Measurements from ENCODE around the gene ANO10.

The ANO10 gene

DNA sequence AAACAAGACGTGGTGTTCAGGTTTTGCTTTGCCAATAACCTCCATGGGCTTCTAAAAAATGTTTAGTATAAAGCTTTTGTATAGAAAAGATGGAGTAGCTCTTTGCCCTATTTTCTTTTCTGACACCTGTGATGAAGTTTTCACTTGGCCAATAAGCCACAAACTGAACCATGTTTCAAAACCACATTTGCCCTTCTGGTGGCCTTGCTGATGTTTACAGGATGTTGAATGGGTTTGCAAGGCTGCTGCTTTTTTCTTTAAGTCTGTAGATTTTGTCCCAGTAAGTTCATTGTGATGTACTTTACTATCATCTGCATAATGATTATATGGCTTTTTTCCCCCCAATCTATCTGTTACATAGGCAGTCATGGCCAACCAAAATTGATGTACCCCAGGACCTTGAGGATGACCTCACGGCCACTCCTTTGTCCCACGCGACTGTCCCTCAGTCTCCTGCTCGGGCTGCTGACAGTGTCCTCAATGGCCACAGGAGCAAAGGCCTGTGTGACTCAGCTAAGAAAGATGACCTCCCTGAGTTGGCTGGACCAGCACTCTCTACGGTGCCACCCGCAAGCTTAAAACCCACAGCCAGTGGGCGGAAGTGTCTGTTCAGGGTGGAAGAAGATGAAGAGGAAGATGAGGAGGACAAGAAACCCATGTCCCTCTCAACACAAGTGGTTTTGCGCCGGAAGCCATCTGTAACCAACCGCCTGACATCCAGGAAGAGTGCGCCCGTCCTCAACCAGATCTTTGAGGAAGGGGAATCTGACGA, 274.6 kb downstream of the ANO10 start:
- DNase-seq (ENCODE audit: low spot score): no peak

DNA sequence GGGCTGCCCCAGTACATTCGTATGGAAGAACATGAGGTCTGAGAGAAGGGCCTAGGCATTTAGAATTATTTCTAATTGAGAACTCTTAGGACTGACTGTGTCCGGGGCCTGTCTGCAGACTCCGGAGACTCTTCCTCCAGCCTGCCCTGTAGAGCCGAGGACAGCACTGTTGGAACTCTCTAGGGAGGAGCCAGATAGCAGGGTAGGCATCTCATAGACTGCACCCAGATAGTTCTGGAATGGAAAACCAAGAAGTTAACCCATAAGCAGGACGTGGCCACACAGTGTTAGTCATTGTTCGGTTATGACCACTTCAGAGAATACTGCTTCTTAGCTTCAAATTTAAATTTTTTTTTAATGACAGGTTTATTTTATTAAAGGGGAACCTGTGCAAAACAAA, 275.9 kb downstream of the ANO10 start:
- no peak for DNase-seq (ENCODE audit: low spot score)

DNA sequence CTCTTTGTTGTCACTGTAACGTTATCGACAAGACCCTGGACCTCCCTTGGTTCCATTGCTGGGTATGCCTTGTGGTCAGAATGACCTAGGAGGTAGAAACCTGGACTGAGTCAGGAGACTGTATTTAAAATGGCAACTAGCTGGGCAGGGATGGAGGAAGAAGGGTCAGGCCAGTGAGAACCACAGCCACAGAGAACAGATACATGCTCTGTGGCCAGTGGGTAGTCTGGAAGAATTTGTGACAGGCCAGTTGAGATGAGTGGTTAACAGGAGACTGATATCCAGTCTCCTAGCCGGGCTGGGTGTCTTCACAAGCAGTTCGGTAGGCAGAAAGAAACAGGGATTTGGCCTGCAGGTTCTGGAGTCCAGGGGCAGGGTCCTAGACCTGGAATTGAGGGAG, 276.6 kb downstream of the ANO10 start:
- DNase-seq (ENCODE audit: low spot score): no peak

DNA sequence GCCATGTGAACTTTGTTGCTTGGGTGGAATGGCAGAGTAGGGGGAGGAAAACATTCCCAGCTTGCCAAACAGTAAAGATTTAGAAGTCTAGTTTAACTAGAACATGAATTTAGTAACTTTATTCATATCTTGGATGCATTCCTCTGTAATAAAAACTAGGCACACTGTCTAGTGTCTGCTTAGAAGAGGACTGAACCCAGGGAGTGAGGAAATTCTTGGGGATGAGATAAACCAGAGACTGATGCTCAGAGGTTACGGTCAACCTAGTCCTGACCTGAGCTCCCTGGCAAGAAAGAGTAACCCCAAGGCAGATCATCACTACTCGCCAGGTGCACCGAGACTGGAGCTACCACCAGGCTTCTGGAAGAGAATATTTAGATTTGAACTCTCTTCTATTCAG, 277.3 kb downstream of the ANO10 start:
- DNase-seq (ENCODE audit: low spot score): no peak

DNA sequence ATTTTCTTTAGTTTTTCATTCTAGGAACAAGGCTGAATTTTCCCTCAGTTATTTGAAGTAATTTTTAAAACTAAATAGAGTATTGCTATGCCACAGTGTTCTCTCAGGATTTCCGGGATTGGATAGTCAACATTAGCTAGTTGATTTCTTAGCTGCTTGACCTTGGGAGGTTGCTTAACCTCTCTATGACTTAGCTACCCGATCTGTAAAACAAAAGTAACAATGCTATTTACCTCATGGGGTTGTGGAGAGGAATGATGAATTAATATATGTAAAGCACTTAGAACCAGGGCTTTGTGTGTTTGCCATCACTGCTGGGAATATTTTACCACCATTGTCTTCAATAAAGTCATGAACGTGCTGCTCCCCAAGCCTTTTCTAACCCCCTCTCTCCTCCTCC, 278.0 kb downstream of the ANO10 start:
- no peak for DNase-seq (ENCODE audit: low spot score)

DNA sequence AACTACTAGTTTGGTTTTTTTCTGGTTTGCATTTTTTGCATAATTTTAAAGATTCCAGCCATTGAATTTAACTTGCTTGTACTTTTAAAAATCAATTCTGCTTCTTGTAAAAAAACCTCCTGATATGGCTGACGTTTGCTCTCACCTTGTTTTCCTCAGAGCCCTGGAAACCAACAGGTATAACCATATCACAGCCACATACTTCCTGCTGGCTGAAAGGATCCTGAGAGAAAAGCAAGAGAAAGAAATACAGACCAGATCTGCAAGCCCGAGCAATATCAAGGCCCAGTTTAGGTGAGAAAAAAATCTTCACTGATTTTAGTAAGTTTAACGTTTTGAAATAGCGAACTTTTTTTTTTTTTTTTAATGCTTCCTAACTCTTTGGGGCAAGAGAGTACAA, 278.6 kb downstream of the ANO10 start:
- no peak for DNase-seq (ENCODE audit: low spot score)

DNA sequence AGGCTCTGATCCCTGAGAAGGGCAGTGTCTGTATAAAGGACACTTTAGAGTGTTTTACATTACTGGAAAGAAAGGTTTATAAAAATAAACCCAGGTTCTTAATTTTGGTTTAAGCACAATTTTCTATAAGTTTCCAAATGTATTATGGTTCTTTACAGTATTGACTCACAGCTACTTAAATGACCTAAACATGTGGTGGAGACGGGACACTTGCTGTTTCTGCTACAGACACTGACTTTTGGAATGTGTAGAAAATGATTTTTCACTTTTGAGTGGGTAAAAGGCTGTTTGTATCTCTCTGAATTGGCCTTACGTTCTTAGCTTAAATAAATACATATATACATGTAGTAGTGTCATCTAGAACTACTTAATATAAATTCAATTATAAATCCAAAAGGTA, 280.0 kb downstream of the ANO10 start:
- no peak for DNase-seq (ENCODE audit: low spot score)

DNA sequence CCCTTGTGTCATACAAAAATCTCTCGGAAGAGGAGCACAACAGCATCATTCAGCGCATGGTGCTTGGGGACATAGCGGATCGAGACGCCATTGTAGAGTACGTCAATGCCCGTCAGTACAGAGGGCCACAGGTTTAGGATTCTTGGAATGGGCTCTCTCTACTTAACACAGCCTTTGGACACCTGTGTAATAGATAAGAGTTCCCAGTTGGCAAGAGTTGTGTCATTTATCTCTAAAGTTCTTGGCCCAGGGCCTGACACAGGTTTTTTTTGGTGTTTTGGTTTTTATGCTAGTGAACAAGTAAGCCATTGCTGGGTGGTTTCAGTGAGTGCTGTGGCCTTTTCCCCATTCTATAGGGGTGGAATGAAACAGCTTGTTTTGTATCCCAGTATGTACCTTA, 281.4 kb downstream of the ANO10 start:
- DNase-seq (ENCODE audit: low spot score): no peak

DNA sequence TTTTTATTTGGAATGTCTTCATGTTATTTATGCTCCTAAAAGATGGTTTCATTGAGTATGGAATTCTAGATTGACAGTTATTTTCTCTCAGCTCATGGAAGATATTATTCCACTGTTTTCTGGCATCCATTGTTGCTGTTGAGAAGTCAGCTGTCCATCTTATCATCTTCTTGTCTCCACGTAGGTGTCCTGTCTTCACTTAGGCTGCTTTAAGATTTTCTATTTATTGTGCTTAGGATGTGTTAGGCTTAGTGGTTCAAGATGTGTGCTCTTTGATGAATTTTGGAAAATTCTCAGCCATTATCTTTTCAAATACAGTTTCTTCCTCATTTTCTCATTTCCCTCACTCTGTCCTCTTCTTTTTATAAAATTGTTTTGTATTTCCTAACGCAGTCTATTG, 283.5 kb downstream of the ANO10 start:
- DNase-seq (ENCODE audit: low spot score): no peak

DNA sequence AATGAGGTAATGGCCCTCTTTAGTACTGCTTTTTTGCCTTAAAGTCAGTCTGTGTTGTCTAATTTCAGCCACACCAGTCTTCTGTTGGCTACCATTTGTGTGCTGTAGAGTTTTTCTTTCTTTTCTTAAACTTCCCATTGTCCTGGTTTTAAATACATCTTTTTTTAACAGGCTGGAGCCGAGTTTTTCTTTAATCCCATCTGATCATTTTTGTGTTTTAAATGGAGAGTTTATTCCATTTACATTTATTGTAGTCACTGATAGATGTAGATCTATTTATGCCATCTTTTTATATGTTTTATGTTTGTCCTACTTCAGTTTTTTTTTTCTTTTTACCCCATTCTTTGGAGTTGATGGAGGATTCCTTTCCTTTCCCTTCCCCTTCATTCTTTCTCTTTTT, 286.0 kb downstream of the ANO10 start:
- DNase-seq (ENCODE audit: low spot score): no peak

DNA sequence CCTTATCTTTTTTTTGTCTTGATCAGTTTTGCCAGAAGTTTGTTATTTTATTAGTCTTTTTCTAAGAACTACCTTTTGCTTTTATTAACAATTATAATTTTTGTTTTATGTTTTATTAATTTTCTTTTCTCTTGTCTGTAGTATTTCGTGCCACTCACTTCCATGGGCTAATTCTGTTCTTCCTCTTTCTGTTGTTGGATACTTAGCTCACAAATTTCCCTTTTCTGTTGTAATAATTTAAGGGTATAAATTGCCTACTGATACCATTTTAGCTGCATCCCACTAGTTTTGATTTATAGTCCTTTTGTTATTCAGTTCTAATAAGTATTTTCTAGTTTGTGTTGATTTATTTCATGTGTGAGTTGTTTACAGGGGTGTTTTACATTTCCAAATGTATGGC, 286.8 kb downstream of the ANO10 start:
- no peak for DNase-seq (ENCODE audit: low spot score)

DNA sequence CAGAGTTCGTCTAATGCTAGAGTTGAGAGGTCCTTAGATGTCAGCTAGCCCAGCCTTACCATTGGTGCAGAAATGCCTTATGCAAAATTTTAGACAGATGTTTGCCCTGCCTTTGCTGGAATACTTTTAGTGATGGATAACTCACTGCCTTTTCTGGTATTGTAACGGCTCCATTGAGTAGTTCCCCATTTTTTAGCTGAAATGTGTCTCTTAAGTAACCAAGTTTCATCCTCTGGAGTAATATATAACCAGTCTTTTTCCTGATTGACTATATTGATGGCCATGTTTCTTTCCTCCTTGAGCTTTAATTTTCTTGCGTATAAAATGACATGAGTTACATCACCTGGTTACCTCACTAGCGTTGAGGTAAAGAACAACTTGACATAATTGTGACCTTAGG, 290.4 kb downstream of the ANO10 start:
- no peak for DNase-seq (ENCODE audit: low spot score)

DNA sequence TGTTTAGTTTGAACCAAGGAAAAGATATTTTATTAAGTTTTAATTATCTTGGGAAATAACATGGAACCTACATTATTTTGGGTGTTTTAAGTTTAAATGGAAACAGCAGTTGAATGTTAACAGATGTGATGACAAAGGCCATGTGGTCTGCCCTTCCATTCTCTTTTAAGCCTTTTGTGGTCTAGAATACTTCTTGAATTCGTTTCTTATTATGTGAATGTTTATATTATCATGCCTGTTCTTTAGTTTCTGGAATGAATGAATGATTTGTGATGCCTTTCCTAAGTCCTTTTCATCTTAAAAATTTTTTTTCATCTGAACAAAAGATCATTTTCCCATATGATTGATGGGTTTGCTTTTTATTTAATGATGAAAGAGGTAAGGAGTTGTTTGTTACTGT, 290.8 kb downstream of the ANO10 start:
- DNase-seq (ENCODE audit: low spot score): no peak

DNA sequence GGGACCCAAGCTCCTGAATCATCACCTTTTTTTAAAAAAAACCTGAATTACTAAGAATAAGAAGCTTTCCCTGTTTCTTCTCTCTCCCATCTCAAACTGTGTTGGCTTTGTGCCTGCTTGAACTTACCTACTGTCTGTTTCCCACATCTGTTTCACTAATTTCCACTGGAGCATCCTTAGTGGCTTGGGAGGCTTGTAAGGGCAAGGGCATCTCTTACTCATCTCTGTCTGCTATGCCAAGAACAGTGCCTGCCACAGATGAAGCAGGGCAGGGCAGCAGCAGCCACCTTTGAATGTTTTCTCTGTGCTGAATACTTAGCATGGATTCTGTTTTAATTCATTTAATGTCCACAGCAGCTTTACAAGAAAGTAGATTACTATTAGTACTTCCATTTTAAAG, 293.2 kb downstream of the ANO10 start:
- DNase-seq (ENCODE audit: low spot score): no peak

DNA sequence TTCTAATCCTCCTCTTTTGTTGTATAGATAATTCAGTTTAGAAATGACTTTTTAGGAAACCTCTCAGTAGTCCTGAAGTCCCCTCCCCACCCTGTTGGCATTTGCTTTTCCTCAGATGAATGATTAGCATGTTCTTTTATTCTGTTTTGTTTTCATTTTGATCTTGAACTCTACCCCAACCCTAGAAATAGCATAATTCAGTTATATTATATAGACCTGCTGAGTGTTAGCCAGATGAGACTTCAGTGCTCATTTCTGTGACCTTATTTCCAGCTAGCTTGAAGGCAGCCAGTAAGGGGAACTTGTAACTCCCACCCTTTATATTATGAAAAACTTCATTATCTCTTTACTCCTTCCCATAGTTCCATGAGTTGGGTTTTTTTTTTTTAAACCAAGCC, 294.2 kb downstream of the ANO10 start:
- no peak for DNase-seq (ENCODE audit: low spot score)

DNA sequence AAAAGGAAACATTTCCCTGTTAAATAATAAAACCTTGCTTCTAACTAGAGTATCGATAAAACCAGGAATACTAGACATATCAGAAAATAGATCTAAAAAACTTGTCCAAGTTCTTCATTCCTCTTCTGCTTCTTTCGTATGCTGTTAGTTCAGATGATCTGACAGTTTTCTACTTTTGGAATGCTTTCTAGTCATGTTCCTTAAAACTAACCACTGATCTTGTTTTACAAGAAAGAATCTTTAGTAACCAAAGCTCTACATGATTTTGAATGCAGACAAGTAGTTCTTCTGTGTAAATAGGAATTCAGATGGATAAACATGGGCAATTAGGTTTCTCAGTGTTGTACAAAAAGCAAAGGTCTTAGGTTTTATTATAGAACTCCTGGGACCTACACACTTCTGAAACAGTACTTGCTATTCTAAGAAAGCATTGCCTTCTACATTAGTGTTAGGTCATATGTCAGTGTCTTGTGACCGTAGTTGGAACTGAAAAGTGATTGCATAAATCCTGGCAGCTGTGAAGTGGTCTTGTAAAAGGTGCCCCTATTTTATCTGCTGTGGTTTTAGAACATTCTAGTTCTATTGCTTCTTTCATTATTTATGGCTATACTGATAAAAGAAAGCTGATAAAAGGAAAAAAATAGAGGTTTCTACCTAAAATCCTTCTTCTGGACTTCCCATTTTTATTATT, 294.8 kb downstream of the ANO10 start:
- DNase-seq (ENCODE audit: low spot score): peak; percentile 9

DNA sequence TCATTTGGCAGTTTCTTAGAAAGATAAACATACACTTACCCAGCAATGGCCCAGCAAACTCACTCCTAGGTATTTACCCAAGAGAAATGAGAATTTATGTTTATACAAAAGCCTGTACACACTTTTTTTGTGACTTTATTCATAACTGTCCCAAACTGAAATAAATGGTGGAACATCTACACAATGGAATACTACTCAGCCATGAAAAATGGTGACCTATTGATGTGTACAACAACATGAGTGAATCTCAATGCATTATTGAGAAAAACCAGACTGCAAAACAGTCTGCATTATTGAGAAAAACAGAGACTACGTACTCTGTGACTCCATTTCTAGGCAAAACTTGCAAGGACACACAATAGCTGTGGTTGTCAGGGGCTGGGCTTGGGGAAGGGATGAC, 298.3 kb downstream of the ANO10 start:
- DNase-seq (ENCODE audit: low spot score): no peak

DNA sequence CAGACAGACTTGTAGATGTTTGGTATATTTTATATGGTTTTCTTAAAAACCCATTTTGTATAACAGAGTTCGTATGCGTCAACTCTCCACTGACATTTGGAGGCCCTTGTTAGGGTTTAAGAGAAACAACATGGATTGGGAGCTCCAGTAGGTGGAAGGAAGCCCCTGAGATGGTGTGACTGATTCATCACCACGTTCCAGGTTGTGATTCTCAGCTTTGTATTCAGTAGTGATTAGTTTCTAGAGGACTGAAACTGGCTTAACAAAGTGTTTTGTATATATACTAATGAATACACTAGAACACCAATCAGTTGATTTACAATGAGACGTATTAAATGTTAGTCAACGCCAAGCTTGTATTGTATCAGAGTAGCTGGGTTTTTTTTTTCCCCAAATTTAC, 301.5 kb downstream of the ANO10 start:
- no peak for DNase-seq (ENCODE audit: low spot score)

DNA sequence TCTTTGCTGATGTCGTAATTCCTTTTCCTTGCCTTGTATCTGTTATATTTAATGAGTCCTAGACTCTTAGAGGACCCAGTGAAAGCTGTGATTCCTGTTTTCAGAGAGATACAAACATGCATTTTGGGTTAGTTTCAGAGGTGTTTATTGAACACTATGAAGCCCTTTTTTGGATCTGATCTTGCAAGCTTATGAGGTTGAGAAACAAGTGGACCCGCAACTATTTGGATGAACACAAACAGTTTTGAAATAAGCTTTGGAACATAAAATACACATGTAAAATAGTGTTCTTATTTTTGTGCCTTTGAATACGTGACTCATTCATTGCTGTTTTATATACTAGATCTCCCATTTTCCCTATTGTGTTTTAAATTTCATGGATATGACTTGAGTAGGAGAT, 302.0 kb downstream of the ANO10 start:
- DNase-seq (ENCODE audit: low spot score): no peak

DNA sequence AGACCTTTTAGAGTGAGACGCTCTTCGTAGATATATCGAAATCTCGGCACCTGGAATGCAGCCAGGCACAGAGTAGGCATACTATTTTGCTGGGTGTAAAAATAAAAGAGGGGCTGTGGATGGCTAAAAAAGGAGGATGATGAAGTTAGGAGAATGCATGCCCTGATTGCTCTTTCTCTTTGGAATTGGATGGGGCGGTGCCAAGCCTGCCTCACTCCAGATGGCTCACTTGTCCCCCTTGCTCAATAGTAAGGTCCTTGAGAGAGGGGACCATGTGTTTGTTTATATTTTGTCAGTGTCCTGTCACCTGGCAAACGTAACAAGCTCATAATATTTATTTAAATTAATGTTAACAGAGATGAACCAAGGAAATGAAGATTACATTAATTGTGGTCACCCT, 302.4 kb downstream of the ANO10 start:
- DNase-seq (ENCODE audit: low spot score): no peak

DNA sequence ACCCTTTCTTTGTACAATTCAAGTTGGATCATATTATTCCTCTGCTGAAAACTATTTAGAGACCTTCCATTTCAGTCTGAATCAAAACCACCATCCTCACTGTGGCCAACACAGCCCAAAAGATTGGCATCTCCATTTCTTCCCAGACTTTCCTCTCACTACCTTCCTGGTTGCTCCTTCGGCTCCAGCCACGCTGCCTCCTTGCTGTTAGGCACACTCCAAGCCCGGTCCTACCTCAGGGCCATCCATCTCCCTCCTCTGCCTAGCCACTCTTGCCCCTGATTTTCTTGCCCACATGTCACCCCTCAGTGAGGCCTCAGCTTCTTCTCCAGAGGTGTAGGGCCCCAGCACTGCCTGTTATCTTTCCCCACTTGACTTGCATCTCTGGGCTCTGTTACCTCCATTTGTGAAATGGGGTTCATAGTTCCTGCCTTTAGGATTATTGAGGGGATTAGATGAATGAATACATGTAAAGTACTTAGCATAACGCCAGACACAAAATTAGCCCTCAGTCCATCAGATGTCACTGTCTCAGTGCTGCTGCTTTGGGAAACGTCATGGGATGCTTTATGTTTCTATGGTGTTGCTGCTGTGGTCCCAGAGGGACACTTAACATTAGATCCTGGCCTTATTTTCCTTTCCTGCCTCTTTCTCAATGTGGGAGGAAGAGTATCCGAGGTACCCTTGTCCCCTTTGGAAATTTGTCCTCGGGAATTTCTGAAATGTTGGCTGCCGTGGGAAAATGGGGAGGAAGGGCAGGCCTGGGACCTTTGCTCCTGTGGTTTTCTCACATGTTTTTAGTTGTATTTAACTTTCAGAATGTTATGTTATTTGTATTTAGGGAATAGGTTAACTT, 304.1 kb downstream of the ANO10 start:
- no peak for DNase-seq (ENCODE audit: low spot score)

DNA sequence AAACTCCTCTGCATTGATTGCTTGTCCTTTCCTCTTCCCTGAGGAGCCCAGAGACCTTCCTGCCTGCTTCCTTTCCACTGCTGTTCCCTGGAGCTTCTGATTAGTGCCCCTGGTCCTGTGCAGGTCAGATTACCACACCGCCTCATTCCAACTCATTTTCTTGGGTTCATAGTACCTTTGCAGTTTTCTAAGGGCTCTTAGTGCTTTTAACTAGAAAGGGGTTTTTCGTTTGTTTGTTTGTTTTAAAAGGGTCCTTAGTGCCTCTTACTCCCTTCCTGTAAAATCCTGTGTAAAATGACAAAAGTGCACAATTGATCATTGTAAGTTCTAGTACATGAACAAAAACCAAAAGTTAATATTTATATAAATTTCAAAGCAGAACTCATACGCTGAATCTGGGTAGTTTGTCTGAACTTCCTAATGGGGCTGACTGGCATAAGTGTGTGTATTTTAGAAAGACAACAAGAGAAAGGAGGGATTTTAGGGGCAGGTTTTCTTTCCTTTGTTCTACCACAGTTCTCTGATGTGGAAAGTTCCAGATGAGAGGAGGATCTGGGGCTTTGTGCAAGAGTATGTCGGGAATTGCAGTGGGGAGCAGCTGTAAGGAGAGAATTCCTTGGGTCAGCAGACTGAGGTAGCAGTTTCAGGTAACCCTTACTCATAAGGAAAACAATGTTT, 304.9 kb downstream of the ANO10 start:
- no peak for DNase-seq (ENCODE audit: low spot score)
